Right atrium auricular region (tissue), 2 donors: ENCODE data around the gene SLC27A6. TPM values are rescaled to one million over a fixed set of nuclear protein-coding genes. Genes with fewer than 3 reads are reported as not detected.

Experiments
- DNase-seq: peaks from one replicate; pipeline ENCODE4 v3.0.0-alpha.2; 2019; ENCODE audit warnings: low spot score
- H3K27ac ChIP-seq, 2 donors: fragments of 200-600 bp; sonication (generic); 1 replicate in 1 of 2; 2 replicates in 1 of 2; pipeline ENCODE4 v1.5.1; 2016 to 2019
- H3K27me3 ChIP-seq, 2 donors: fragments of 200-600 bp; sonication (generic); one replicate each; pipeline versions ENCODE4 v1.5.1 to v1.6.0; 2017 to 2019
- H3K36me3 ChIP-seq: fragments of 200-600 bp; sonication (generic); one replicate; pipeline ENCODE4 v1.5.1; 2016
- H3K4me1 ChIP-seq, 2 donors: fragments of 200-600 bp; sonication (generic); one replicate each; pipeline versions ENCODE4 v1.5.1 to v1.6.0; 2017 to 2019
- H3K4me3 ChIP-seq, 2 donors: fragments of 200-600 bp; sonication (generic); 1 replicate in 1 of 2; 2 replicates in 1 of 2; pipeline ENCODE4 v1.5.1; 2017 to 2019; ENCODE audit warnings: mild to moderate bottlenecking in 1 of 2, moderate library complexity in 1 of 2
- H3K9me3 ChIP-seq, 2 donors: fragments of 200-600 bp; sonication (generic); one replicate each; pipeline ENCODE4 v1.5.1; 2019
- CTCF ChIP-seq, 2 donors: fragments of 200-600 bp; sonication (generic); IDR thresholded peaks; one replicate each; pipeline ENCODE4 v1.5.1; 2019; ENCODE audit warnings: antibody characterized with exemption in 2 of 2
- total RNA-seq, 2 donors: library from RNA; depleted of rRNA; stranded (reverse); fragments of >200 nt; gene quantifications; one replicate each; pipeline ENCODE4 v1.1.0, GENCODE V29; 2016

The SLC27A6 gene
- total RNA-seq, 2 donors from 2014 or later: 15.2 to 50.6 TPM

- no peak overlapping the region for H3K4me3 ChIP-seq
- DNase-seq: no peak
- no peaks in the 10 kb centered on the region for H3K9me3 ChIP-seq
- H3K27me3 ChIP-seq: no peaks in the 10 kb centered on the region
- H3K36me3 ChIP-seq: no peaks in the 10 kb centered on the region
- H3K4me1 ChIP-seq: peaks cover 0 to 18% of the 10 kb centered on the region in 2 donors
- H3K27ac ChIP-seq: no peak overlapping the region
- no peak for TF ChIP-seq CTCF (IDR thresholded peaks at IDR 0.05)
These were observed 109.6 kb downstream of the SLC27A6 start for GRCh38 chr5:129074903-129075302.

GRCh38 chr5:129077433-129078075 is 112.3 kb downstream of the SLC27A6 start:
- H3K9me3 ChIP-seq: no peaks in the 10 kb centered on the region
- DNase-seq: no peak
- H3K27ac ChIP-seq: no peak overlapping the region
- H3K27me3 ChIP-seq: no peaks in the 10 kb centered on the region
- no peak for TF ChIP-seq CTCF (IDR thresholded peaks at IDR 0.05)
- H3K4me3 ChIP-seq: no peak overlapping the region
- H3K36me3 ChIP-seq: no peaks in the 10 kb centered on the region
- H3K4me1 ChIP-seq: peaks cover 0 to 24% of the 10 kb centered on the region in 2 donors

- Histone ChIP-seq H3K36me3 (no peaks in the 10 kb centered on the region), H3K27ac (no peak overlapping the region), H3K4me1 (peaks cover 0 to 27% of the 10 kb centered on the region in 2 donors), H3K9me3 (no peaks in the 10 kb centered on the region), H3K27me3 (no peaks in the 10 kb centered on the region), H3K4me3 (no peak overlapping the region)
- DNase-seq: no peak
- TF ChIP-seq CTCF (IDR thresholded peaks at IDR 0.05): no peak
These were observed 113.0 kb downstream of the SLC27A6 start for GRCh38 chr5:129078247-129078646.

GRCh38 chr5:129078660-129079059 is 113.4 kb downstream of the SLC27A6 start:
- Histone ChIP-seq H3K27ac (no peak overlapping the region), H3K27me3 (no peaks in the 10 kb centered on the region), H3K9me3 (no peaks in the 10 kb centered on the region), H3K36me3 (no peaks in the 10 kb centered on the region), H3K4me3 (no peak overlapping the region), H3K4me1 (peaks cover 0 to 27% of the 10 kb centered on the region in 2 donors)
- TF ChIP-seq CTCF (IDR thresholded peaks at IDR 0.05): no peak
- no peak for DNase-seq

GRCh38 chr5:129079496-129079895 is 114.2 kb downstream of the SLC27A6 start:
- Histone ChIP-seq H3K27ac (no peak overlapping the region), H3K36me3 (no peaks in the 10 kb centered on the region), H3K9me3 (no peaks in the 10 kb centered on the region), H3K27me3 (no peaks in the 10 kb centered on the region), H3K4me1 (peaks cover 0 to 27% of the 10 kb centered on the region in 2 donors), H3K4me3 (no peak overlapping the region)
- no peak for TF ChIP-seq CTCF (IDR thresholded peaks at IDR 0.05)
- DNase-seq: no peak

GRCh38 chr5:129080766-129081165 is 115.5 kb downstream of the SLC27A6 start:
- H3K27ac ChIP-seq: peak overlapping the region in 1 of 2 donors; percentile 19
- H3K36me3 ChIP-seq: no peaks in the 10 kb centered on the region
- no peak for DNase-seq
- H3K9me3 ChIP-seq: no peaks in the 10 kb centered on the region
- H3K4me3 ChIP-seq: no peak overlapping the region
- TF ChIP-seq CTCF (IDR thresholded peaks at IDR 0.05): no peak
- no peaks in the 10 kb centered on the region for H3K27me3 ChIP-seq
- H3K4me1 ChIP-seq: peaks cover 0 to 27% of the 10 kb centered on the region in 2 donors
